OCI-LY1 (cell line): ENCODE data around the gene PYURF.

Source experiments
- H2AFZ ChIP-seq: fragments of 200-600 bp; sonication (generic), shearing (Covaris generic); 2 replicates; pipeline ENCODE4 v1.6.0; 2014; ENCODE audit warnings: antibody characterized with exemption, mild to moderate bottlenecking, low read length
- H3F3A ChIP-seq: fragments of 200-600 bp; sonication (generic), shearing (Covaris generic); 2 replicates; pipeline ENCODE4 v1.6.0; 2014; ENCODE audit warnings: mild to moderate bottlenecking, antibody characterized with exemption, low read length, moderate library complexity; ENCODE audit not compliant: insufficient read depth
- H3K27ac ChIP-seq: fragments of 200-600 bp; sonication (generic); 2 replicates; pipeline ENCODE4 v1.5.1; 2014; ENCODE audit warnings: low read length, mixed run types, mild to moderate bottlenecking, low read depth; ENCODE audit not compliant: poor library complexity, severe bottlenecking
- H3K27me3 ChIP-seq: fragments of 200-600 bp; sonication (generic); 2 replicates; pipeline ENCODE4 v1.6.0; 2014; ENCODE audit warnings: antibody characterized with exemption, mild to moderate bottlenecking, low read length, moderate library complexity; ENCODE audit not compliant: insufficient read depth
- H3K36me3 ChIP-seq: fragments of 200-600 bp; sonication (generic); 2 replicates; pipeline ENCODE4 v1.6.1; 2014; ENCODE audit warnings: mild to moderate bottlenecking, antibody characterized with exemption, low read length, moderate library complexity, mixed read lengths; ENCODE audit not compliant: insufficient read depth
- H3K4me1 ChIP-seq: fragments of 200-600 bp; sonication (generic); 2 replicates; pipeline ENCODE4 v1.5.1; 2014; ENCODE audit warnings: mild to moderate bottlenecking, low read length, moderate library complexity; ENCODE audit not compliant: insufficient read depth, severe bottlenecking
- H3K4me2 ChIP-seq: fragments of 200-600 bp; sonication (generic), shearing (Covaris generic); 2 replicates; pipeline ENCODE4 v1.6.1; 2014; ENCODE audit warnings: low read length
- H3K4me3 ChIP-seq: fragments of 200-600 bp; sonication (generic); 2 replicates; pipeline ENCODE4 v1.5.1; 2014; ENCODE audit warnings: low read length, low read depth, mild to moderate bottlenecking, mixed read lengths; ENCODE audit not compliant: poor library complexity, severe bottlenecking
- H3K79me2 ChIP-seq: fragments of 200-600 bp; shearing (Covaris generic); 2 replicates; pipeline ENCODE4 v1.6.1; 2016; ENCODE audit warnings: mixed run types, low read length, mixed read lengths; ENCODE audit not compliant: insufficient read depth
- H3K9ac ChIP-seq: fragments of 200-600 bp; sonication (generic), shearing (Covaris generic); 2 replicates; pipeline ENCODE4 v1.6.1; 2014; ENCODE audit warnings: mild to moderate bottlenecking, low read length, mixed read lengths
- H3K9me2 ChIP-seq: fragments of 200-600 bp; sonication (generic), shearing (Covaris generic); 2 replicates; pipeline ENCODE4 v1.6.1; 2014; ENCODE audit warnings: low read depth, mild to moderate bottlenecking, low read length, mixed read lengths
- H3K9me3 ChIP-seq: fragments of 200-600 bp; shearing (Covaris generic); 2 replicates; pipeline ENCODE4 v1.6.1; 2014; ENCODE audit warnings: low read length, mixed read lengths
- H4K20me1 ChIP-seq: fragments of 200-600 bp; sonication (generic), shearing (Covaris generic); 2 replicates; pipeline ENCODE4 v1.6.0; 2016; ENCODE audit warnings: mild to moderate bottlenecking, low read length; ENCODE audit not compliant: insufficient read depth
- EZH2 ChIP-seq: fragments of 200-600 bp; sonication (generic), shearing (Covaris generic); IDR thresholded peaks from 2 replicates; pipeline ENCODE4 v1.8.0; 2017; ENCODE audit warnings: borderline replicate concordance, mixed run types, mild to moderate bottlenecking, antibody characterized with exemption, low read length, moderate library complexity, mixed read lengths
- TF ChIP-seq, protein P1 (sequence below): fragments of 200-600 bp; sonication (generic), shearing (Covaris generic); IDR thresholded peaks from 2 replicates; pipeline ENCODE4 v1.5.1; 2017; ENCODE audit warnings: mild to moderate bottlenecking, antibody characterized with exemption, low read length, moderate library complexity, mixed read lengths

The PYURF gene

GRCh38 chr4:88526221-88526815 is 2.7 kb upstream of the PYURF start:
- no peak overlapping the region for H3K27ac ChIP-seq
- peaks cover 11% of the 10 kb centered on the region for H3K4me1 ChIP-seq
- no peaks in the 10 kb centered on the region for H3F3A ChIP-seq
- H3K4me3 ChIP-seq = no peak overlapping the region
- H2AFZ ChIP-seq = no peak overlapping the region
- 0 out of 2 replicates have a peak, but pooled peaks cover 1% of the 10 kb centered on the region for H3K36me3 ChIP-seq
- no peaks in the 10 kb centered on the region for H4K20me1 ChIP-seq
- no peaks in the 10 kb centered on the region for H3K79me2 ChIP-seq
- no peak for TF ChIP-seq EZH2
- TF ChIP-seq, protein P1, sequence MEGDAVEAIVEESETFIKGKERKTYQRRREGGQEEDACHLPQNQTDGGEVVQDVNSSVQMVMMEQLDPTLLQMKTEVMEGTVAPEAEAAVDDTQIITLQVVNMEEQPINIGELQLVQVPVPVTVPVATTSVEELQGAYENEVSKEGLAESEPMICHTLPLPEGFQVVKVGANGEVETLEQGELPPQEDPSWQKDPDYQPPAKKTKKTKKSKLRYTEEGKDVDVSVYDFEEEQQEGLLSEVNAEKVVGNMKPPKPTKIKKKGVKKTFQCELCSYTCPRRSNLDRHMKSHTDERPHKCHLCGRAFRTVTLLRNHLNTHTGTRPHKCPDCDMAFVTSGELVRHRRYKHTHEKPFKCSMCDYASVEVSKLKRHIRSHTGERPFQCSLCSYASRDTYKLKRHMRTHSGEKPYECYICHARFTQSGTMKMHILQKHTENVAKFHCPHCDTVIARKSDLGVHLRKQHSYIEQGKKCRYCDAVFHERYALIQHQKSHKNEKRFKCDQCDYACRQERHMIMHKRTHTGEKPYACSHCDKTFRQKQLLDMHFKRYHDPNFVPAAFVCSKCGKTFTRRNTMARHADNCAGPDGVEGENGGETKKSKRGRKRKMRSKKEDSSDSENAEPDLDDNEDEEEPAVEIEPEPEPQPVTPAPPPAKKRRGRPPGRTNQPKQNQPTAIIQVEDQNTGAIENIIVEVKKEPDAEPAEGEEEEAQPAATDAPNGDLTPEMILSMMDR = peak; percentile 37; the same call in 1 of the 2 replicates
- H3K9me3 ChIP-seq = no peaks in the 10 kb centered on the region
- no peaks in the 10 kb centered on the region for H3K27me3 ChIP-seq
- no peak overlapping the region for H3K9ac ChIP-seq
- no peaks in the 10 kb centered on the region for H3K9me2 ChIP-seq
- no peak overlapping the region for H3K4me2 ChIP-seq

DNA sequence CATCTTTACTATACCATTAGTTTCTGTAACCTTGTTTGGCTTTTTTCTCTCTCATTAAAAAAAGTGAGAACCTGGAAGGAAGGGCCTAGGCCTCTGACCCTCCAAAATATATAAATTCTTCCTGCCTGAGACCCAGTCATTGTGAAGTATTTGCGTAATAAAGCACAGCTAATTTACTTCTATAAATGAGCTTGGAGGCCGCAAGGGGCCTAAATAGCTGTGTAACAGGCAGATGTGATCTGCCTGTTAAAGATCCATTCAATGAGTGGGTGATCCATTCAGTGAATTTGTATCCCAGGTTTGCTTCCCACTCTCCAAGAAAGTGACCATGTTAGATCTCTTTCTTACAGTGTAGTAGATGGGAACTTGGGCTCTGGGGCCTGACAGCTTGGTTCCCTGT is 595 bp upstream of the PYURF start:
- 0 out of 2 replicates have a peak, but pooled peaks cover 10% of the 10 kb centered on the region for H3K36me3 ChIP-seq
- no peaks in the 10 kb centered on the region for H4K20me1 ChIP-seq
- no peaks in the 10 kb centered on the region for H3F3A ChIP-seq
- no peak overlapping the region for H3K27ac ChIP-seq
- peak overlapping the region; percentile 93 for H3K4me3 ChIP-seq
- H3K9me3 ChIP-seq = no peaks in the 10 kb centered on the region
- H3K9me2 ChIP-seq = no peaks in the 10 kb centered on the region
- no peaks in the 10 kb centered on the region for H3K27me3 ChIP-seq
- H3K79me2 ChIP-seq = no peaks in the 10 kb centered on the region
- peaks cover 11% of the 10 kb centered on the region for H3K4me1 ChIP-seq
- no peak overlapping the region for H3K9ac ChIP-seq
- H3K4me2 ChIP-seq = peak overlapping the region; percentile 89; the same call in 1 of the 2 replicates
- TF ChIP-seq, protein P1 = no peak
- peak overlapping the region; percentile 60; the same call in 1 of the 2 replicates for H2AFZ ChIP-seq

DNA sequence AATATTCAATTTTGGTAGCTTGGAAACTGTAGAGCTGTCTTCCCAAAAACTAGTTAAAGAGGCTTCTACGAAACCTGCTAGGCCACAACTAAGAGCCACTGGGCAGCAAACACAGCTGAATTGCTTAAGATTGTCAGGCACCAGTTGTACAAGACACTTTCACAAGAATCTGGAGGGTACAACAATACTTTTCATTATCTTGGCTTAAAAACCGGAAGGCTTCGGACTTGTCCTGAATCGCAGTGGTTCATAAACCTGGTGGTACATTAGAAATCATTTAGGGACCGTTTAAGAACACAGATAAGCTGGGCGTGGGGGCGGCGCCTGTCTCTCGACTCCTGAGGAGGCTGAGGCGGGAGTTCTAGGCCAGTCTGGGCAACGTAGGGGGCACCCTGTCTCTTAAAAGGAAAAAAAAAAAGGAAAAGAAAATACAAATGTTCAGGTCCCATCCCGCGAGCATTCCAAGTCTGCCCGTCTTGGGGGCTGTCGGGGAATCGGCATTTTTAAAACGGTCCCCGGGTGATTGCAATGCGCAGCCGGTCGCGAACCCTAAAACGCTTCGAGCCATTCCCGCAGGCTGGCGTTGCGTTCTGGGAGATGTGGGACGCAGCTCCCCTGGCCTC is 763 bp downstream of the PYURF start:
- peak overlapping the region; percentile 89 for H3K4me2 ChIP-seq
- no peaks in the 10 kb centered on the region for H4K20me1 ChIP-seq
- H3K9me3 ChIP-seq = no peaks in the 10 kb centered on the region
- no peaks in the 10 kb centered on the region for H3F3A ChIP-seq
- H3K4me1 ChIP-seq = peaks cover 11% of the 10 kb centered on the region
- H3K79me2 ChIP-seq = no peaks in the 10 kb centered on the region
- H3K9me2 ChIP-seq = no peaks in the 10 kb centered on the region
- H3K9ac ChIP-seq = peak overlapping the region; percentile 84
- H2AFZ ChIP-seq = peak overlapping the region; percentile 78; the same call in 1 of the 2 replicates
- H3K4me3 ChIP-seq = peak overlapping the region; percentile 93
- TF ChIP-seq EZH2 = no peak
- TF ChIP-seq, protein P1 = no peak
- H3K27me3 ChIP-seq = no peaks in the 10 kb centered on the region
- H3K36me3 ChIP-seq = 0 out of 2 replicates have a peak, but pooled peaks cover 10% of the 10 kb centered on the region
- H3K27ac ChIP-seq = no peak overlapping the region
